ENCODE results near the gene SMIM13.

- TF ChIP-seq POLR2A (IDR thresholded peaks at IDR 0.05; ENCODE audit: low read depth, low read length) (no peak), POLR2AphosphoS5 (IDR thresholded peaks at IDR 0.05; ENCODE audit: insufficient read depth, low read depth, low read length) (no peak), EZH2 (IDR thresholded peaks at IDR 0.05; ENCODE audit: borderline replicate concordance, low read depth, low read length, severe bottlenecking) (no peak), JUN (IDR thresholded peaks at IDR 0.05; ENCODE audit: borderline replicate concordance, insufficient read depth, insufficient read length, low read depth) (no peak), MAX (IDR thresholded peaks at IDR 0.05; ENCODE audit: insufficient read depth, insufficient read length) (no peak), FOS (IDR thresholded peaks at IDR 0.05; ENCODE audit: borderline replicate concordance, insufficient read depth, low read length) (no peak), GATA2 (IDR thresholded peaks at IDR 0.05; ENCODE audit: insufficient read depth, insufficient read length, low read depth, low read length) (no peak)
- TF ChIP-seq, protein P1, sequence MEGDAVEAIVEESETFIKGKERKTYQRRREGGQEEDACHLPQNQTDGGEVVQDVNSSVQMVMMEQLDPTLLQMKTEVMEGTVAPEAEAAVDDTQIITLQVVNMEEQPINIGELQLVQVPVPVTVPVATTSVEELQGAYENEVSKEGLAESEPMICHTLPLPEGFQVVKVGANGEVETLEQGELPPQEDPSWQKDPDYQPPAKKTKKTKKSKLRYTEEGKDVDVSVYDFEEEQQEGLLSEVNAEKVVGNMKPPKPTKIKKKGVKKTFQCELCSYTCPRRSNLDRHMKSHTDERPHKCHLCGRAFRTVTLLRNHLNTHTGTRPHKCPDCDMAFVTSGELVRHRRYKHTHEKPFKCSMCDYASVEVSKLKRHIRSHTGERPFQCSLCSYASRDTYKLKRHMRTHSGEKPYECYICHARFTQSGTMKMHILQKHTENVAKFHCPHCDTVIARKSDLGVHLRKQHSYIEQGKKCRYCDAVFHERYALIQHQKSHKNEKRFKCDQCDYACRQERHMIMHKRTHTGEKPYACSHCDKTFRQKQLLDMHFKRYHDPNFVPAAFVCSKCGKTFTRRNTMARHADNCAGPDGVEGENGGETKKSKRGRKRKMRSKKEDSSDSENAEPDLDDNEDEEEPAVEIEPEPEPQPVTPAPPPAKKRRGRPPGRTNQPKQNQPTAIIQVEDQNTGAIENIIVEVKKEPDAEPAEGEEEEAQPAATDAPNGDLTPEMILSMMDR (IDR thresholded peaks at IDR 0.05; ENCODE audit: extremely low read depth in 1 of 2, insufficient read depth in 1 of 2, low read depth in 1 of 2, low read length in 2 of 2): no peak
These were observed 46.4 kb downstream of the SMIM13 start for GRCh38 chr6:11140056-11140455.
